K562 (cell line): ENCODE results near the gene WNK2. TPM values are rescaled to one million over a fixed set of nuclear protein-coding genes. Genes with fewer than 3 reads are reported as not detected.

Experiments used
- ATAC-seq: fragments of 200-7000 bp; cut with Tn5 transposase; 3 replicates; pipeline ENCODE4 v1.9.1; 2020; ENCODE audit warnings: moderate library complexity
- BruUV-seq: library from RNA; stranded (reverse); fragments of 400-500 nt; replicated peaks from 2 replicates; lab custom pipeline; 2021; lab: Mats Ljungman, UMichigan
- CTCF ChIA-PET: fragments of 300-600 bp; formaldehyde crosslinking; extraction: SDS; loops from one replicate; lab custom pipeline; 2021; ENCODE audit warnings: low intra/inter-chr PET ratio; lab: Yijun Ruan, JAX
- POLR2A ChIA-PET: fragments of 300-600, 350-650 bp; sonication (Branson Sonifier 250); formaldehyde crosslinking; extraction: SDS; loops from one replicate; lab custom pipeline; 2021; ENCODE audit warnings: antibody characterized with exemption, inconsistent platforms; lab: Yijun Ruan, JAX
- DNase-seq, 4 experiments: peaks; one replicate each; pipeline versions ENCODE4 v3.0.0 to v3.0.0-alpha.2; 2011 to 2018; ENCODE audit warnings: low spot score in 3 of 4, mixed read lengths in 3 of 4; ENCODE audit errors: extremely low read depth in 1 of 4
- FAIRE-seq: peaks from 2 replicates; lab custom pipeline; 2011; peaks lifted over from hg19 to GRCh38; lab: Jason Lieb, UNC
- H2AFZ ChIP-seq: 2 replicates; pipeline ENCODE4 v1.6.0; 2011; ENCODE audit warnings: low read depth, low read length, control low read depth, inconsistent platforms
- H3K27ac ChIP-seq: fragments of 200-600 bp; 3 replicates; pipeline ENCODE4 v1.8.0; 2011; ENCODE audit warnings: low read depth, mild to moderate bottlenecking, control low read depth, inconsistent platforms, low read length, moderate library complexity, mixed read lengths; ENCODE audit errors: extremely low read depth
- H3K27me3 ChIP-seq, 2 experiments: fragments of 300-600 bp in 1 of 2; 2 replicates in 1 of 2; 3 replicates in 1 of 2; pipeline versions ENCODE4 v1.6.0 to v1.8.0; 2011; ENCODE audit warnings: inconsistent platforms in 2 of 2, low read length in 2 of 2, mild to moderate bottlenecking in 1 of 2, mixed read lengths in 1 of 2, moderate library complexity in 1 of 2; ENCODE audit not compliant: control insufficient read depth in 2 of 2, insufficient read depth in 2 of 2
- H3K36me3 ChIP-seq: fragments of 300-600 bp; 3 replicates; pipeline ENCODE4 v1.8.0; 2011; ENCODE audit warnings: mild to moderate bottlenecking, low read length, inconsistent platforms; ENCODE audit not compliant: control insufficient read depth, insufficient read depth
- H3K4me1 ChIP-seq, 2 experiments: fragments of 200-600 bp in 1 of 2; replicated peaks in 1 of 2; 2 replicates in 1 of 2; 3 replicates in 1 of 2; pipeline versions ENCODE4 v1.5.1 to v1.8.0; 2011; ENCODE audit warnings: inconsistent platforms in 2 of 2, low read length in 2 of 2, mild to moderate bottlenecking in 1 of 2, mixed read lengths in 1 of 2, moderate library complexity in 1 of 2; ENCODE audit not compliant: control insufficient read depth in 2 of 2, insufficient read depth in 2 of 2
- H3K4me2 ChIP-seq: 2 replicates; pipeline ENCODE4 v1.6.1; 2011; ENCODE audit warnings: low read length, control low read depth, inconsistent platforms, mixed read lengths; ENCODE audit not compliant: insufficient read depth
- H3K4me3 ChIP-seq: fragments of 200-600 bp; sonication (generic), shearing (Covaris generic); 2 replicates; pipeline ENCODE4 v1.5.1; 2016; ENCODE audit warnings: control low read depth, inconsistent platforms
- H3K79me2 ChIP-seq: fragments of 200-600 bp; 3 replicates; pipeline ENCODE4 v1.8.0; 2011; ENCODE audit warnings: low read length, inconsistent platforms; ENCODE audit not compliant: control insufficient read depth, insufficient read depth
- H3K9ac ChIP-seq, 2 experiments: 2 replicates each; pipeline versions ENCODE4 v1.6.0 to v1.6.1; 2011; ENCODE audit warnings: low read depth in 2 of 2, low read length in 2 of 2, control low read depth in 1 of 2, inconsistent platforms in 1 of 2, mild to moderate bottlenecking in 1 of 2, mixed read lengths in 1 of 2; ENCODE audit not compliant: insufficient read depth in 1 of 2
- H3K9me1 ChIP-seq: one replicate; pipeline ENCODE4 v1.6.0; 2011; ENCODE audit warnings: inconsistent platforms, mild to moderate bottlenecking, low read length, moderate library complexity; ENCODE audit not compliant: control insufficient read depth, insufficient read depth
- H3K9me3 ChIP-seq: replicated peaks from 2 replicates; pipeline ENCODE4 v1.5.1; 2011; ENCODE audit warnings: low read depth, low read length, inconsistent platforms; ENCODE audit not compliant: control insufficient read depth, insufficient read depth
- H4K20me1 ChIP-seq: replicated peaks from 2 replicates; pipeline ENCODE4 v1.6.1; 2011; ENCODE audit warnings: low read length, inconsistent platforms, mixed read lengths; ENCODE audit not compliant: control insufficient read depth, insufficient read depth
- CEBPB ChIP-seq: fragments of 450-650 bp; IDR thresholded peaks from 2 replicates; pipeline ENCODE4 v1.6.1; 2016; ENCODE audit warnings: missing genetic modification characterization, missing compliant biosample characterization
- CUX1 ChIP-seq: fragments of 200-800 bp; sonication (Bioruptor generic); IDR thresholded peaks from 2 replicates; pipeline ENCODE4 v1.6.1; 2016; ENCODE audit warnings: missing genetic modification characterization, missing compliant biosample characterization
- E2F3 ChIP-seq: fragments of 250-450 bp; sonication (Bioruptor Pico); IDR thresholded peaks from 2 replicates; pipeline ENCODE4 v1.4.0; 2020; ENCODE audit warnings: mild to moderate bottlenecking
- FOXA3 ChIP-seq, 2 experiments: fragments of 450-650 bp in 1 of 2; sonication (generic) in 1 of 2; formaldehyde crosslinking; IDR thresholded peaks in 1 of 2; conservative IDR thresholded peaks in 1 of 2; 2 replicates each; pipeline versions ENCODE4 v1.4.0 to v1.8.0; 2020 to 2022; ENCODE audit warnings: mild to moderate bottlenecking in 2 of 2, missing genetic modification reagents in 1 of 2
- GATAD2B ChIP-seq: fragments of 450-650 bp; IDR thresholded peaks from 2 replicates; pipeline ENCODE4 v1.6.1; 2017; ENCODE audit warnings: mild to moderate bottlenecking, borderline replicate concordance
- ILF3 ChIP-seq: fragments of 450-650 bp; IDR thresholded peaks from 2 replicates; pipeline ENCODE4 v1.6.1; 2018; ENCODE audit warnings: antibody characterized with exemption, mild to moderate bottlenecking, moderate library complexity, borderline replicate concordance
- LEF1 ChIP-seq: fragments of 450-650 bp; IDR thresholded peaks from 2 replicates; pipeline ENCODE4 v1.6.1; 2016; ENCODE audit warnings: mild to moderate bottlenecking
- PTBP1 ChIP-seq: fragments of 200-400 bp; formaldehyde crosslinking; IDR thresholded peaks from 2 replicates; pipeline ENCODE4 v1.6.1; 2017; ENCODE audit warnings: low read depth, low read length
- PYGO2 ChIP-seq: fragments of 450-650 bp; IDR thresholded peaks from 2 replicates; pipeline ENCODE4 v1.6.1; 2016; ENCODE audit warnings: mild to moderate bottlenecking, missing genetic modification characterization, moderate library complexity, missing compliant biosample characterization
- RBM34 ChIP-seq: fragments of 200-400 bp; formaldehyde crosslinking; IDR thresholded peaks from 2 replicates; pipeline ENCODE4 v1.6.1; 2018; ENCODE audit warnings: low read length, borderline replicate concordance; ENCODE audit not compliant: insufficient read depth
- RUNX1 ChIP-seq: sonication (generic); IDR thresholded peaks from 2 replicates; pipeline ENCODE4 v1.6.1; 2016; ENCODE audit warnings: antibody characterized with exemption, low read depth
- SREBF1 ChIP-seq: fragments of 150-350 bp; IDR thresholded peaks from 2 replicates; pipeline ENCODE4 v1.6.1; 2014; ENCODE audit warnings: antibody characterized with exemption, low read depth, low read length, borderline replicate concordance
- ZNF24 ChIP-seq: fragments of 450-650 bp; IDR thresholded peaks from 2 replicates; pipeline ENCODE4 v1.6.1; 2016
- ZNF384 ChIP-seq: IDR thresholded peaks from 2 replicates; pipeline ENCODE4 v1.6.1; 2012; ENCODE audit warnings: low read depth, low read length, improper control_type of control experiment
- ZNF518B ChIP-seq: fragments of 250-450 bp; sonication (Bioruptor Pico); IDR thresholded peaks from 2 replicates; pipeline ENCODE4 v1.5.0; 2021; ENCODE audit warnings: mild to moderate bottlenecking, moderate library complexity
- ZNF830 ChIP-seq: fragments of 250-450 bp; sonication (Bioruptor Pico); IDR thresholded peaks from 2 replicates; pipeline ENCODE4 v1.5.0; 2021; ENCODE audit warnings: mild to moderate bottlenecking
- WGBS: fragments of 100-300 bp; shearing (Covaris generic); methylation state at CpG from one replicate; pipeline ENCODE4 v1.1.6; 2016; ENCODE audit warnings: low coverage, mixed read lengths; ENCODE audit not compliant: insufficient coverage; ENCODE audit errors: missing lambda C conversion rate; 5-methylcytosine and 5-hydroxymethylcytosine counted together
- in situ Hi-C: fragments of 300-500 bp; cut with MboI; formaldehyde crosslinking; loops from 4 replicates; pipeline ENCODE4 v1.15.0; 2018; ENCODE audit warnings: inconsistent platforms, mixed read lengths
- intact Hi-C: fragments of 100-400 bp; cut with micrococcal nuclease; formaldehyde crosslinking; loops from 2 replicates; pipeline ENCODE4 v1.14.2; 2022
- polyA plus RNA-seq, 8 experiments: library from polyadenylated mRNA; depleted of rRNA in 4 of 8; stranded (reverse) in 5 of 8; unstranded in 3 of 8; fragments of >200 nt; fragmentation: Nextera tagmentation in 2 of 8; fragmentation: Illumina TruSeq in 1 of 8; extraction: Ambion mirVana in 2 of 8; extraction: Trizol in 1 of 8; gene quantifications; 2 replicates each; pipeline versions ENCODE4 v1.2.1 to v1.2.3, GENCODE V29; 2011 to 2014; ENCODE audit warnings: inconsistent platforms in 1 of 8, missing spikeins in 1 of 8
- total RNA-seq, 7 experiments: library from RNA; depleted of rRNA in 6 of 7; stranded (reverse); fragments of >200 nt in 6 of 7; fragmentation: Illumina TruSeq in 2 of 7; extraction: Trizol in 2 of 7; gene quantifications; 2 replicates each; pipeline versions ENCODE4 v1.2.1 to v1.2.3, GENCODE V29; 2011 to 2021; ENCODE audit warnings: low replicate concordance in 1 of 7

WNK2 gene
- total and polyA plus RNA-seq, 9 of the 15 experiments (the other 6 are each of a cell fraction or from before 2014, with no cell fraction given) = 0.36 to 3.3 (median 0.64) TPM; not detected in 2

- TF ChIP-seq SREBF1 (no peak), ZNF518B (CRISPR knock-in tag) (no peak), PTBP1 (no peak), CEBPB (tag) (no peak), E2F3 (no peak), ZNF830 (CRISPR knock-in tag) (no peak), ZNF384 (no peak), LEF1 (no peak), GATAD2B (no peak), ZNF24 (no peak), ILF3 (no peak), FOXA3 (CRISPR knock-in tag; conservative IDR thresholded peaks at IDR 0.05 in 1 of 2, IDR thresholded peaks at IDR 0.05 in 1 of 2) (no peak), RBM34 (no peak), CUX1 (CRISPR knock-in tag) (no peak), PYGO2 (no peak), RUNX1 (no peak)
- no peak for FAIRE-seq
Observed at GRCh38 chr9:93217706-93218105, 33.8 kb downstream of the WNK2 start.

More at GRCh38 chr9:93217706-93218105, 33.8 kb downstream of the WNK2 start:
- Histone ChIP-seq H3K9me1 (no peaks in the 10 kb centered on the region), H3K9ac (no peak overlapping the region), H3K27ac (no peak overlapping the region), H3K4me1 (no peaks in the 10 kb centered on the region), H3K4me3 (no peak overlapping the region), H2AFZ (no peak overlapping the region), H3K4me2 (no peak overlapping the region), H3K79me2 (no peaks in the 10 kb centered on the region), H3K27me3 (peaks cover 10 to 42% of the 10 kb centered on the region in 2 experiments; a peak in 4 of 5 replicates), H4K20me1 (no peaks in the 10 kb centered on the region), H3K9me3 (no peaks in the 10 kb centered on the region), H3K36me3 (no peaks in the 10 kb centered on the region)
- CTCF ChIA-PET = no interaction called here
- POLR2A ChIA-PET = no interaction called here
- DNase-seq (no peak), ATAC-seq (no peak)
- intact Hi-C loops (no loop called here), in situ Hi-C loops (no loop called here)
- WGBS = 34% methylated on average over 3 of the region's 5 CpGs
- no TSS peak for BruUV-seq
